Fibroblast of pulmonary artery (primary cell): ENCODE results near the gene SEC24D.

Experiments used
- DNase-seq: peaks from one replicate; pipeline ENCODE4 v3.0.0-alpha.2; 2010; ENCODE audit warnings: low read depth
- H3K4me3 ChIP-seq: replicated peaks from 2 replicates; pipeline ENCODE4 v1.5.1; 2011; ENCODE audit warnings: low read depth, mild to moderate bottlenecking, control low read depth, low read length, moderate library complexity
- TF ChIP-seq, protein P1 (sequence below): IDR thresholded peaks from 2 replicates; pipeline ENCODE4 v1.5.1; 2011; ENCODE audit warnings: mild to moderate bottlenecking, control low read depth, low read length, inconsistent platforms; ENCODE audit errors: missing control alignments

SEC24D gene

DNA sequence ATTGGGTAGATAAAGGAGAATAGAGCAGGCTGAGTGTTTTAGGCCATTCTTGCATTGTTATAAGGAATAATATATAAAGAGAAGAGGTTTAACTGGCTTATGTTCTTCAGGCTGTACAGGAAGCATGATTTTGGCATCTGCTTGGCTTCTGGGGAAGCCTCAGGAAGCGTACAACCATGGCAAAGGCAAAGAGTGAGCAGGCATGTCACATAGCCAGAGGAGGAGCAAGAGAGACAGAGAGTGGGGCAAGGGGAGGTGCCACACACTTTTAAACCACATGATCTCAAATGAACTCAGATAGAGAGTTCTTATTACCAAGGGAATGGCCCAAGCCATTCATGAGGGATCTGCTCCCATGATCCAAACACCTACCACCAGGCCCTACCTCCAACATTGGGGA lies 155.1 kb downstream of the SEC24D start:
- TF ChIP-seq, protein P1, sequence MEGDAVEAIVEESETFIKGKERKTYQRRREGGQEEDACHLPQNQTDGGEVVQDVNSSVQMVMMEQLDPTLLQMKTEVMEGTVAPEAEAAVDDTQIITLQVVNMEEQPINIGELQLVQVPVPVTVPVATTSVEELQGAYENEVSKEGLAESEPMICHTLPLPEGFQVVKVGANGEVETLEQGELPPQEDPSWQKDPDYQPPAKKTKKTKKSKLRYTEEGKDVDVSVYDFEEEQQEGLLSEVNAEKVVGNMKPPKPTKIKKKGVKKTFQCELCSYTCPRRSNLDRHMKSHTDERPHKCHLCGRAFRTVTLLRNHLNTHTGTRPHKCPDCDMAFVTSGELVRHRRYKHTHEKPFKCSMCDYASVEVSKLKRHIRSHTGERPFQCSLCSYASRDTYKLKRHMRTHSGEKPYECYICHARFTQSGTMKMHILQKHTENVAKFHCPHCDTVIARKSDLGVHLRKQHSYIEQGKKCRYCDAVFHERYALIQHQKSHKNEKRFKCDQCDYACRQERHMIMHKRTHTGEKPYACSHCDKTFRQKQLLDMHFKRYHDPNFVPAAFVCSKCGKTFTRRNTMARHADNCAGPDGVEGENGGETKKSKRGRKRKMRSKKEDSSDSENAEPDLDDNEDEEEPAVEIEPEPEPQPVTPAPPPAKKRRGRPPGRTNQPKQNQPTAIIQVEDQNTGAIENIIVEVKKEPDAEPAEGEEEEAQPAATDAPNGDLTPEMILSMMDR, result no peak
- H3K4me3 ChIP-seq, result no peak overlapping the region
- DNase-seq, result no peak

DNA sequence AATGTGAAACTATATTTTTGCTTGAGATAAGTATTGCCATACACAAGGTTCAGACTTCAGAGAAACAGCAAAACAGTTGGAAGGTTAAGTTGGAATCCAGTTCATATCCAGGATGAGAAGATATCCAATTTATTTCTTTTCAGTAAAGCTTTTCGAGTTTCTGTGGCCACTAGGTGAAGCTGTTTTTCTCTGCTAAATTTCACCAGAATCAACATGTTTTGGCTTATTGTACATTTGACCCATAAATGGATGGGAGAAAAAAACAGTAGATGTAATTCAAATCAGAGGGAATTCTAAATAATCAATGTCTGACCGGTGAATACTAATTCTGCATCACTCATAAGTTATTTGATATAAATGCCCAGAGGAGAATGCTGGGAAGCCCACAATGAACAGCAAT lies 159.8 kb downstream of the SEC24D start:
- TF ChIP-seq, protein P1, result peak; percentile 17
- DNase-seq, result no peak
- H3K4me3 ChIP-seq, result no peak overlapping the region
